ENCODE data around the gene GALNT13. TPM values are rescaled to one million over a fixed set of nuclear protein-coding genes. Genes with fewer than 3 reads are reported as not detected.

GALNT13 gene
- total RNA-seq, 4 donors from 2014 or later: 0.49 to 5.2 (median 1.4) TPM

DNA sequence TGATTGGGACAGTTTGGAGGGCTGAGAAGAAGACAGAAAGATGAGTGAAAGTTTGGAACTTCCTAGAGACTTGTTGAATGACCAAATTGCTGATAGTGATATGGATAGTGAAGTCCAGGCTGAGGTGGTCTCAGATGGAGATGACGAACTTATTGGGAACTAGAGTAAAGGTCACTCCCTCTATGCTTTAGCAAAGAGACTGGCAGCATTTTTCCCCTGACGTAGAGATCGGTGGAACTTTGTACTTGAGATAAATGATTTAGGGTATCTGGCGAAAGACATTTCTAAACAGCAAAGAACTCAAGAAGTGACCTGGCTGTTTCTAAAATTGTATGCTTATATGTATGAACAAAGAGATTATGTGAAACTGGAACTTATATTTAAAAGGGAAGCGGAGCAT lies 605.6 kb downstream of the GALNT13 start:
- no peak for DNase-seq (ENCODE audit: low spot score in 2 of 2)

DNA sequence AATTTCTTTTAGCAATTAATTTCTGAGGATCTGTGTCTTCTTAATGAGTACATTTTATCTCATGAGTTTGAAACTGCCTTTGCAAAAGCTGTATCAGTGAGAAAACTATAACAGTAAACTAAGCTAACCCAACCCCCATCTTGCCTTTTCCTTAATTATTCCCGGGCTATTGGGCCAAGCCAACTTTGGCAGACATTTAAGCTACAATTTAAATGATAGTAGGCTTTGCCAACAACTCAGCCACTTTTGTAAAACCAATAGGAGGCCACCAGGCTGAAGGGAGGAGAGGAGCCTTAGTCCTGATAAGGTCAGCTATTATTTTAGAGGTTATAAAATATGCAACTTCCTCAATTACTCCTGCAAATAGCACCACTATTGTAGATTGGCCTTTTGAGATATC lies 608.8 kb downstream of the GALNT13 start:
- 32 to 33% methylated on average over 1 of the region's 1 CpG for WGBS, 2 donors
- no peak overlapping the region for H3K4me3 ChIP-seq (ENCODE audit: low read depth, poor library complexity, severe bottlenecking)
- no peak for TF ChIP-seq POLR2A (IDR thresholded peaks at IDR 0.05)
- TF ChIP-seq, protein P1, sequence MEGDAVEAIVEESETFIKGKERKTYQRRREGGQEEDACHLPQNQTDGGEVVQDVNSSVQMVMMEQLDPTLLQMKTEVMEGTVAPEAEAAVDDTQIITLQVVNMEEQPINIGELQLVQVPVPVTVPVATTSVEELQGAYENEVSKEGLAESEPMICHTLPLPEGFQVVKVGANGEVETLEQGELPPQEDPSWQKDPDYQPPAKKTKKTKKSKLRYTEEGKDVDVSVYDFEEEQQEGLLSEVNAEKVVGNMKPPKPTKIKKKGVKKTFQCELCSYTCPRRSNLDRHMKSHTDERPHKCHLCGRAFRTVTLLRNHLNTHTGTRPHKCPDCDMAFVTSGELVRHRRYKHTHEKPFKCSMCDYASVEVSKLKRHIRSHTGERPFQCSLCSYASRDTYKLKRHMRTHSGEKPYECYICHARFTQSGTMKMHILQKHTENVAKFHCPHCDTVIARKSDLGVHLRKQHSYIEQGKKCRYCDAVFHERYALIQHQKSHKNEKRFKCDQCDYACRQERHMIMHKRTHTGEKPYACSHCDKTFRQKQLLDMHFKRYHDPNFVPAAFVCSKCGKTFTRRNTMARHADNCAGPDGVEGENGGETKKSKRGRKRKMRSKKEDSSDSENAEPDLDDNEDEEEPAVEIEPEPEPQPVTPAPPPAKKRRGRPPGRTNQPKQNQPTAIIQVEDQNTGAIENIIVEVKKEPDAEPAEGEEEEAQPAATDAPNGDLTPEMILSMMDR (IDR thresholded peaks at IDR 0.05): no peak
- DNase-seq (ENCODE audit: low spot score in 2 of 2): no peak
- intact Hi-C loops (cut with DNase I; ENCODE audit: low total_unique reads): no loop called here

More for the DNA sequence above, 605.6 kb downstream of the GALNT13 start:
- no peak overlapping the region for H3K4me3 ChIP-seq (ENCODE audit: low read depth, poor library complexity, severe bottlenecking)
- intact Hi-C loops (cut with DNase I; ENCODE audit: low total_unique reads): no loop called here
- TF ChIP-seq POLR2A (IDR thresholded peaks at IDR 0.05): no peak
- TF ChIP-seq, protein P1 (IDR thresholded peaks at IDR 0.05): no peak
- WGBS, 2 donors: 88 to 90% methylated on average over 5 of the region's 5 CpGs

DNA sequence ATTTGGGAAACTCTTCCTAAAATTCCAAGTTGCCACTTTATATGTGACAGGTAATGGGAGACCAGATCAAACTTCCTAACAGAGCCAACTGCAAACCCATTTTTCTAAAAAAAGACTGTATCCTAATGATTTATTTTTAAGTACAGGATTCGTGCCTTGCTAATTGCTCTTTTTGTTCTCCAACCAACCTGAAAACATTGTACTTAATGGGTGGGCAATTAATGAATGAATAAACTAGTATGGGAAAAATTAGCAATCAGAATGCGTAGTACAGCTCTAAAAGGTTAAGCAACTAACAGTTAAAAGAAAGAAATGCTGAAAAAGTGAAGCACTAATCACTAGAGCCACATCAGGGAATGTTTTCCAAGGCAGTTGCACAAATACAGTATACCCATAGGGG lies 609.6 kb downstream of the GALNT13 start:
- 77% methylated on average over 2 of the region's 2 CpGs for WGBS, 2 donors
- intact Hi-C loops (cut with DNase I; ENCODE audit: low total_unique reads): no loop called here
- no peak for TF ChIP-seq POLR2A (IDR thresholded peaks at IDR 0.05)
- TF ChIP-seq, protein P1 (IDR thresholded peaks at IDR 0.05): no peak

DNA sequence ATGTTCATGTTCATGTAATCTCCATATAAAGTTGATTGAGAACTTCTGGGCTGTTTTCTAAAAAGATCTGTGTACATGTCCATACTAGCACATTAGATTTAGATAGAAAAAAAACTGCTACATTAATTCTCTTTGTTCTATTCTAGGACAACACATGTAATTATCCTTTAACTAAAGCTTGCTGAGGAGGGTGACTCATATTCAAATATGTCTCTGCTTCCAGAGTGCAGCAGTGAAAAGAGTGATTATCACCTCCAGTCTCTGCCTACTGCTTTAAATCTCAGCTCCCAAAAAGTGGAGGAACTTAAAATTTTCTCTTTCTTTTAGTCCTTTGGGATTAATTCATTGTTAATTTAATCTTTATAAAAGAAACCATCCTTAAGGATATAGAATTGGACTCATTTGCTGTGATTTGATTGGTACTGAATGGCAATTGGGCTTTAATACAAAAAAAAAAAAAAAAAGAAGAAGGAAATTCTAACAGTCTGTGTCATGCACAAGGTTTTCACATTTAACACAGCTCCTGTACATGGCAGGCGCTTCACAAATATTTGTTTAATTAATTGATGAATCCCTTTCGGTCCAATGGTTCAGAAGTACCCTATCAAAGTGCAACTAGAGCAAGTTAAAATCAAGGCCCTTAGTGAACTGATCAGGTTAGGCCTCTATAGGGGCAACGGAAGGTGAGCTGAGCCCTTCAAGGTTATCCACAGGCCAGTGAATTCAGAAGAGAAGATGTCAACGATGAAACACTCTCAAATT lies 612.8 kb downstream of the GALNT13 start:
- WGBS, 2 donors: 67 to 72% methylated on average over 4 of the region's 4 CpGs
- TF ChIP-seq POLR2A (IDR thresholded peaks at IDR 0.05): no peak
- TF ChIP-seq, protein P1 (IDR thresholded peaks at IDR 0.05): no peak
- H3K4me3 ChIP-seq (ENCODE audit: low read depth, poor library complexity, severe bottlenecking): no peak overlapping the region
- DNase-seq (ENCODE audit: low spot score in 2 of 2): no peak
- intact Hi-C loops (cut with DNase I; ENCODE audit: low total_unique reads): no loop called here

More for the DNA sequence above, 609.6 kb downstream of the GALNT13 start:
- H3K4me3 ChIP-seq (ENCODE audit: low read depth, poor library complexity, severe bottlenecking): no peak overlapping the region
- no peak for DNase-seq (ENCODE audit: low spot score in 2 of 2)

DNA sequence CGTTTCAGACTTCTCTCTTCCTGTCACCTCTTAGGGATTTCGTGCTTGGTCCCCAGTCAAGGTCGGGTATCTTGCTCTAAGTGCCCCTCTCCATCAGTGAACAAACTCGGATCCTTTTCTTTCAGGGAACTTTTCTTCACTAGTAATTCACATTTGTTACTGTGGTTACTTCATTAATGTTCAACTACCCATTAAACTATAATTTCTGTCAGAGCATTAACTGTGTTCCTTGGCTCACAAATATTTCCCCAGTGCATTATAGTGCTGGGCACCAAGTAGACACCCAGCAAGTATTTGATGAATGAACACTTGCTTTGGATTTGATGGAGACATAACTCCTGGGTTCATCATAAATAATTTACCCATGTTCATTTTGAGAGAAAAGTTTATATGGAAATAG lies 617.1 kb downstream of the GALNT13 start:
- TF ChIP-seq, protein P1 (IDR thresholded peaks at IDR 0.05): no peak
- no peak for TF ChIP-seq POLR2A (IDR thresholded peaks at IDR 0.05)
- H3K4me3 ChIP-seq (ENCODE audit: low read depth, poor library complexity, severe bottlenecking): no peak overlapping the region
- WGBS, 2 donors: 76 to 79% methylated on average over 4 of the region's 4 CpGs
- intact Hi-C loops (cut with DNase I; ENCODE audit: low total_unique reads): no loop called here
- no peak for DNase-seq (ENCODE audit: low spot score in 2 of 2)

All from lower leg skin (tissue), 4 donors.